Endothelial cell of umbilical vein (primary cell): ENCODE results near the gene ZNF618. TPM values are rescaled to one million over a fixed set of nuclear protein-coding genes. Genes with fewer than 3 reads are reported as not detected.

ENCODE experiments used
- BruUV-seq: library from RNA; stranded (reverse); fragments of 400-500 nt; replicated peaks from 2 replicates; lab custom pipeline; 2021; lab: Mats Ljungman, UMichigan
- CTCF ChIA-PET: fragments of 300-600, 350-600 bp; sonication (Branson Sonifier 250); formaldehyde crosslinking; loops from one replicate; lab custom pipeline; 2021; ENCODE audit warnings: antibody characterized with exemption, inconsistent platforms; lab: Charles Lee
- POLR2A ChIA-PET: fragments of 300-600, 350-600 bp; sonication (Branson Sonifier 250); formaldehyde crosslinking; loops from one replicate; lab custom pipeline; 2021; ENCODE audit warnings: antibody characterized with exemption, inconsistent platforms; lab: Charles Lee
- DNase-seq: peaks from one replicate; pipeline ENCODE4 v3.0.0-alpha.2; 2011; ENCODE audit warnings: low read depth, low spot score
- FAIRE-seq: peaks from 2 replicates; lab custom pipeline; 2011; peaks lifted over from hg19 to GRCh38; lab: Jason Lieb, UNC
- H2AFZ ChIP-seq: 2 replicates; pipeline ENCODE4 v1.6.0; 2012; ENCODE audit warnings: low read depth, low read length, control low read depth, inconsistent platforms
- H3K27ac ChIP-seq: 2 replicates; pipeline ENCODE4 v1.5.1; 2011; ENCODE audit warnings: low read depth, mild to moderate bottlenecking, control low read depth, low read length, moderate library complexity; ENCODE audit not compliant: insufficient read depth
- H3K27me3 ChIP-seq, 2 experiments: 2 replicates each; pipeline versions ENCODE4 v1.6.0 to v1.6.1; 2011; ENCODE audit warnings: low read length in 2 of 2, mixed read lengths in 1 of 2; ENCODE audit not compliant: control insufficient read depth in 2 of 2, insufficient read depth in 2 of 2
- H3K36me3 ChIP-seq, 2 experiments: 2 replicates in 1 of 2; 3 replicates in 1 of 2; pipeline ENCODE4 v1.5.1; 2011; ENCODE audit warnings: low read length in 2 of 2, mild to moderate bottlenecking in 1 of 2, moderate library complexity in 1 of 2; ENCODE audit not compliant: control insufficient read depth in 2 of 2, insufficient read depth in 2 of 2; ENCODE audit errors: extremely low read depth in 1 of 2
- H3K4me1 ChIP-seq: 3 replicates; pipeline ENCODE4 v1.5.1; 2011; ENCODE audit warnings: mild to moderate bottlenecking, low read length; ENCODE audit not compliant: control insufficient read depth, insufficient read depth; ENCODE audit errors: extremely low read depth
- H3K4me2 ChIP-seq: 2 replicates; pipeline ENCODE4 v1.6.1; 2011; ENCODE audit warnings: low read length, control low read depth, mixed read lengths; ENCODE audit not compliant: insufficient read depth
- H3K4me3 ChIP-seq, 3 experiments: fragments of 200-600 bp in 1 of 3; sonication (generic), shearing (Covaris generic) in 1 of 3; replicated peaks in 1 of 3; 2 replicates each; pipeline ENCODE4 v1.5.1; 2011 to 2016; ENCODE audit warnings: control low read depth in 3 of 3, low read length in 3 of 3, mild to moderate bottlenecking in 2 of 3, inconsistent platforms in 1 of 3, low read depth in 1 of 3, moderate library complexity in 1 of 3; ENCODE audit not compliant: insufficient read depth in 1 of 3
- H3K79me2 ChIP-seq: 2 replicates; pipeline ENCODE4 v1.6.0; 2012; ENCODE audit warnings: low read length, inconsistent platforms; ENCODE audit not compliant: control insufficient read depth, insufficient read depth
- H3K9ac ChIP-seq: replicated peaks from 2 replicates; pipeline ENCODE3; 2011; ENCODE audit warnings: low read length, control low read depth; ENCODE audit not compliant: insufficient read depth; ENCODE audit errors: extremely low read depth
- H3K9me1 ChIP-seq: replicated peaks from 3 replicates; pipeline ENCODE4 v1.6.0; 2011; ENCODE audit warnings: mild to moderate bottlenecking, low read length; ENCODE audit not compliant: control insufficient read depth, insufficient read depth; ENCODE audit errors: extremely low read depth
- H3K9me3 ChIP-seq: replicated peaks from 2 replicates; pipeline ENCODE4 v1.5.1; 2012; ENCODE audit warnings: low read length, inconsistent platforms; ENCODE audit not compliant: control insufficient read depth, insufficient read depth
- H4K20me1 ChIP-seq: replicated peaks from 2 replicates; pipeline ENCODE3; 2011; ENCODE audit warnings: mild to moderate bottlenecking, low read length; ENCODE audit not compliant: control insufficient read depth, insufficient read depth; ENCODE audit errors: extremely low read depth
- GATA2 ChIP-seq: IDR thresholded peaks from 2 replicates; pipeline ENCODE4 v1.7.0; 2011; ENCODE audit warnings: low read depth, mild to moderate bottlenecking, moderate library complexity, mixed read lengths, low read length; ENCODE audit not compliant: insufficient read length, insufficient read depth
- JUN ChIP-seq: IDR thresholded peaks from 2 replicates; pipeline ENCODE4 v1.6.1; 2011; ENCODE audit warnings: borderline replicate concordance, low read depth; ENCODE audit not compliant: insufficient read length, insufficient read depth
- POLR2A ChIP-seq: IDR thresholded peaks from 2 replicates; pipeline ENCODE4 v1.6.1; 2012; ENCODE audit warnings: low read depth, mild to moderate bottlenecking, control low read depth, low read length
- POLR2AphosphoS5 ChIP-seq: IDR thresholded peaks from 2 replicates; pipeline ENCODE4 v1.6.1; 2012; ENCODE audit warnings: low read depth, mild to moderate bottlenecking, control low read depth, low read length, moderate library complexity; ENCODE audit not compliant: insufficient read depth
- dilution Hi-C: fragments of 300-500 bp; cut with MboI; formaldehyde crosslinking; loops from one replicate; pipeline ENCODE4 v1.15.0; 2019; ENCODE audit warnings: low sequenced_read_pairs; ENCODE audit not compliant: extremely low pct_ligation_motif_present
- intact Hi-C: fragments of 100-400 bp; cut with micrococcal nuclease; formaldehyde crosslinking; loops from one replicate; pipeline ENCODE4 v1.10.0; 2022
- polyA plus RNA-seq, 4 experiments: library from polyadenylated mRNA; depleted of rRNA in 3 of 4; stranded (reverse) in 3 of 4; unstranded in 1 of 4; fragments of >200 nt; gene quantifications; 2 replicates each; pipeline versions ENCODE4 v1.2.1 to v1.2.3, GENCODE V29; 2011 to 2012; ENCODE audit warnings: missing spikeins in 1 of 4
- total RNA-seq: library from RNA; stranded (reverse); gene quantifications from 2 replicates; pipeline ENCODE4 v1.2.3, GENCODE V29; 2021
- TF ChIP-seq, protein P1 (sequence below), 2 donors: IDR thresholded peaks; 1 replicate in 1 of 2; 2 replicates in 1 of 2; pipeline ENCODE4 v1.5.1; 2011; ENCODE audit warnings: low read length in 2 of 2, mild to moderate bottlenecking in 2 of 2, moderate library complexity in 2 of 2, control low read depth in 1 of 2, inconsistent platforms in 1 of 2, low read depth in 1 of 2; ENCODE audit not compliant: insufficient read depth in 1 of 2; ENCODE audit errors: extremely low read depth in 1 of 2

The ZNF618 gene
- total and polyA plus RNA-seq, 2 donors (not counting 3 experiments of a cell fraction or from before 2014, with no cell fraction given), result 22.6 to 80.3 TPM

DNA sequence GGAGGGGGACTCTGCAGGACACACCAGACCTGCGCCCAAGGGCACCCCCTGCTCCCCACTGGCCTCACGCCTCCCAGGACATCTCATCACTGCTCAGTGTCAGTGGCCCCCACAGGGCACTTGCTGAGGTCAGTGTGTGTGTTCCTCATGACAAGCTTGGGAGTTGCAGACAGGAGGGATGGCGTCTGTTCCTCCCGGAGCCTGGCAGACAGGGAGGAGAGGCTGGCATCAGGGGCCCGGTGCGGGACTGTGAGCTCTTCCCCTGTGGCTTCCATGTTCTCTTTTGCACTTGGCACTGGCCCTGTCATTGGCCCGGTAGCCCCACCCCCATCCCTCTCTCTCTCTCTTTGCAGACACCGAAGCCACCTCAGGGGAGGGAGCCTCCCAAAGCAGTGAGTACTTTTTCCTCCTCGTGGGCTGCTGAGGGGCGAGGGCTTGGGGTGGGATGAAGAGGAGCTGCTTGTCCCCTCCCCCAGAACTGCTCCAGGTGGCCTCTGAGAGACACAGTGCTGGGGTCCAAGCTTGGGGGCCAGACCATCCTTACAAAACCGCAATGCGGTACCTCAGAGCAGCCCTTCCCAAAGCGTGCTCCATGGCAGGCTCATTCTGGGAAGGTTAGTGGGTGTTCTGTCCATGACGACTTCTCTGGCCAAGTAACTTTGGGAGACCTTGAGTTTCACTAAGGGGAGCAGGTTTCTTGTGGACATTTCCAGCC, 126.3 kb downstream of the ZNF618 start:
- Histone ChIP-seq H3K4me2 (no peak overlapping the region), H3K4me1 (peaks cover 24% of the 10 kb centered on the region), H3K4me3 (no peak overlapping the region), H3K27me3 (no peaks in the 10 kb centered on the region), H3K9me3 (no peaks in the 10 kb centered on the region), H4K20me1 (no peaks in the 10 kb centered on the region), H3K36me3 (peaks cover 16 to 47% of the 10 kb centered on the region in 2 experiments), H2AFZ (no peak overlapping the region), H3K9me1 (no peaks in the 10 kb centered on the region), H3K79me2 (peaks cover 3% of the 10 kb centered on the region), H3K9ac (no peak overlapping the region), H3K27ac (no peak overlapping the region)
- intact Hi-C loops, result loop anchor here (5.0 kb wide), 1 partner anchor 320 kb away; no protein-coding TSS in a partner anchor
- DNase-seq (no peak), FAIRE-seq (no peak)
- dilution Hi-C loops, result no loop called here
- POLR2A ChIA-PET, result no interaction called here
- TF ChIP-seq POLR2A, result no peak
- no peak for TF ChIP-seq JUN
- no peak for TF ChIP-seq POLR2AphosphoS5
- no peak for TF ChIP-seq GATA2
- TF ChIP-seq, protein P1, sequence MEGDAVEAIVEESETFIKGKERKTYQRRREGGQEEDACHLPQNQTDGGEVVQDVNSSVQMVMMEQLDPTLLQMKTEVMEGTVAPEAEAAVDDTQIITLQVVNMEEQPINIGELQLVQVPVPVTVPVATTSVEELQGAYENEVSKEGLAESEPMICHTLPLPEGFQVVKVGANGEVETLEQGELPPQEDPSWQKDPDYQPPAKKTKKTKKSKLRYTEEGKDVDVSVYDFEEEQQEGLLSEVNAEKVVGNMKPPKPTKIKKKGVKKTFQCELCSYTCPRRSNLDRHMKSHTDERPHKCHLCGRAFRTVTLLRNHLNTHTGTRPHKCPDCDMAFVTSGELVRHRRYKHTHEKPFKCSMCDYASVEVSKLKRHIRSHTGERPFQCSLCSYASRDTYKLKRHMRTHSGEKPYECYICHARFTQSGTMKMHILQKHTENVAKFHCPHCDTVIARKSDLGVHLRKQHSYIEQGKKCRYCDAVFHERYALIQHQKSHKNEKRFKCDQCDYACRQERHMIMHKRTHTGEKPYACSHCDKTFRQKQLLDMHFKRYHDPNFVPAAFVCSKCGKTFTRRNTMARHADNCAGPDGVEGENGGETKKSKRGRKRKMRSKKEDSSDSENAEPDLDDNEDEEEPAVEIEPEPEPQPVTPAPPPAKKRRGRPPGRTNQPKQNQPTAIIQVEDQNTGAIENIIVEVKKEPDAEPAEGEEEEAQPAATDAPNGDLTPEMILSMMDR (IDR thresholded peaks at IDR 0.05; ENCODE audit: extremely low read depth in 1 of 2, insufficient read depth in 1 of 2, low read depth in 1 of 2, low read length in 2 of 2), result no peak
- no TSS peak for BruUV-seq
- CTCF ChIA-PET, result interaction anchor here (1.0 to 2.4 kb wide), 5 partner anchors 8 to 265 kb away, joined by 3 to 22 read pairs (median 4); no protein-coding TSS in a partner anchor
